ENCODE data around the gene ZSWIM3.

Gene ZSWIM3

GRCh38 chr20:45904583-45905504 lies 47.4 kb downstream of the ZSWIM3 start:
- ATAC-seq, result no peak; the same call in 2 of the 3 replicates
- TF ChIP-seq POU6F1 (CRISPR knock-in tag; IDR thresholded peaks at IDR 0.05; ENCODE audit: borderline replicate concordance, low read depth), result no peak
- TF ChIP-seq ZNF565 (CRISPR knock-in tag; conservative IDR thresholded peaks at IDR 0.05; ENCODE audit: low read depth), result no peak
- TF ChIP-seq ZNF8 (CRISPR knock-in tag; IDR thresholded peaks at IDR 0.05), result no peak
- no peak for TF ChIP-seq RARB (CRISPR knock-in tag; IDR thresholded peaks at IDR 0.05)
- TF ChIP-seq CREB5 (CRISPR knock-in tag; IDR thresholded peaks at IDR 0.05; ENCODE audit: low read depth), result no peak
- TF ChIP-seq SNAI2 (CRISPR knock-in tag; IDR thresholded peaks at IDR 0.05), result no peak
- TF ChIP-seq ZC3H10 (CRISPR knock-in tag; IDR thresholded peaks at IDR 0.05), result no peak
- no peak for TF ChIP-seq ZFP3 (CRISPR knock-in tag; IDR thresholded peaks at IDR 0.05)
- no peak for TF ChIP-seq PPARA (CRISPR knock-in tag; IDR thresholded peaks at IDR 0.05; ENCODE audit: borderline replicate concordance)
- no peak for TF ChIP-seq TCF4 (CRISPR knock-in tag; IDR thresholded peaks at IDR 0.05; ENCODE audit: borderline replicate concordance)
- TF ChIP-seq ZFP30 (CRISPR knock-in tag; IDR thresholded peaks at IDR 0.05), result no peak
- no peak for TF ChIP-seq CSRNP3 (CRISPR knock-in tag; IDR thresholded peaks at IDR 0.05)
- no peak for TF ChIP-seq OSR1 (CRISPR knock-in tag; IDR thresholded peaks at IDR 0.05)
- TF ChIP-seq ISL1 (CRISPR knock-in tag; IDR thresholded peaks at IDR 0.05), result no peak

- ATAC-seq, result no peak
- TF ChIP-seq ZNF8 (CRISPR knock-in tag; IDR thresholded peaks at IDR 0.05) (no peak), OSR1 (CRISPR knock-in tag; IDR thresholded peaks at IDR 0.05) (no peak), TSHZ2 (CRISPR knock-in tag; IDR thresholded peaks at IDR 0.05) (no peak), ISL1 (CRISPR knock-in tag; IDR thresholded peaks at IDR 0.05) (no peak), POU6F1 (CRISPR knock-in tag; IDR thresholded peaks at IDR 0.05; ENCODE audit: borderline replicate concordance, low read depth) (no peak), ZNF70 (CRISPR knock-in tag; IDR thresholded peaks at IDR 0.05) (no peak), ZFP3 (CRISPR knock-in tag; IDR thresholded peaks at IDR 0.05) (no peak), RARB (CRISPR knock-in tag; IDR thresholded peaks at IDR 0.05) (no peak), ZFP30 (CRISPR knock-in tag; IDR thresholded peaks at IDR 0.05) (no peak), CREB5 (CRISPR knock-in tag; IDR thresholded peaks at IDR 0.05; ENCODE audit: low read depth) (no peak), ARNTL (CRISPR knock-in tag; IDR thresholded peaks at IDR 0.05; ENCODE audit: borderline replicate concordance, low read depth) (no peak), TCF4 (CRISPR knock-in tag; IDR thresholded peaks at IDR 0.05; ENCODE audit: borderline replicate concordance) (no peak), SNAI2 (CRISPR knock-in tag; IDR thresholded peaks at IDR 0.05) (no peak), CSDC2 (CRISPR knock-in tag; IDR thresholded peaks at IDR 0.05) (no peak), PPARA (CRISPR knock-in tag; IDR thresholded peaks at IDR 0.05; ENCODE audit: borderline replicate concordance) (no peak), ZC3H10 (CRISPR knock-in tag; IDR thresholded peaks at IDR 0.05) (no peak), TOX (CRISPR knock-in tag; IDR thresholded peaks at IDR 0.05; ENCODE audit: borderline replicate concordance) (no peak)
Measured at GRCh38 chr20:45905505-45906079, 48.2 kb downstream of the ZSWIM3 start.
